Measurements from ENCODE around the gene ATP1A1.

Gene ATP1A1

GRCh38 chr1:116382321-116382720 is 9.3 kb downstream of the ATP1A1 start:
- Histone ChIP-seq H3K9ac (ENCODE audit: low read length) (no peak overlapping the region), H3K4me1 (ENCODE audit: insufficient read depth, low read length, severe bottlenecking) (peaks cover 12% of the 10 kb centered on the region), H3K79me2 (ENCODE audit: insufficient read depth, low read length) (peaks cover 41% of the 10 kb centered on the region), H3K27me3 (ENCODE audit: insufficient read depth, low read length) (no peaks in the 10 kb centered on the region), H3K36me3 (ENCODE audit: insufficient read depth, low read length) (peaks cover 33% of the 10 kb centered on the region), H2AFZ (ENCODE audit: low read length) (no peak overlapping the region), H3F3A (ENCODE audit: insufficient read depth, low read length) (no peaks in the 10 kb centered on the region), H3K27ac (ENCODE audit: low read depth, low read length, poor library complexity, severe bottlenecking) (no peak overlapping the region), H3K4me2 (ENCODE audit: low read length) (no peak overlapping the region), H3K9me3 (ENCODE audit: low read length) (no peaks in the 10 kb centered on the region), H3K9me2 (ENCODE audit: low read depth, low read length) (no peaks in the 10 kb centered on the region), H3K4me3 (ENCODE audit: low read depth, low read length, poor library complexity, severe bottlenecking) (no peak overlapping the region), H4K20me1 (ENCODE audit: insufficient read depth, low read length) (no peaks in the 10 kb centered on the region)
- no peak for TF ChIP-seq EZH2 (IDR thresholded peaks at IDR 0.05; ENCODE audit: borderline replicate concordance, low read length)
- TF ChIP-seq CTCF (IDR thresholded peaks at IDR 0.05; ENCODE audit: low read length) = no peak

- Histone ChIP-seq H3K9ac (ENCODE audit: low read length) (no peak overlapping the region), H3K79me2 (ENCODE audit: insufficient read depth, low read length) (peaks cover 41% of the 10 kb centered on the region), H3K4me1 (ENCODE audit: insufficient read depth, low read length, severe bottlenecking) (peaks cover 5% of the 10 kb centered on the region), H3K9me3 (ENCODE audit: low read length) (no peaks in the 10 kb centered on the region), H3K9me2 (ENCODE audit: low read depth, low read length) (no peaks in the 10 kb centered on the region), H3F3A (ENCODE audit: insufficient read depth, low read length) (no peaks in the 10 kb centered on the region), H4K20me1 (ENCODE audit: insufficient read depth, low read length) (no peaks in the 10 kb centered on the region), H3K4me2 (ENCODE audit: low read length) (no peak overlapping the region), H3K27me3 (ENCODE audit: insufficient read depth, low read length) (no peaks in the 10 kb centered on the region), H3K36me3 (ENCODE audit: insufficient read depth, low read length) (peaks cover 40% of the 10 kb centered on the region), H3K4me3 (ENCODE audit: low read depth, low read length, poor library complexity, severe bottlenecking) (no peak overlapping the region), H2AFZ (ENCODE audit: low read length) (no peak overlapping the region), H3K27ac (ENCODE audit: low read depth, low read length, poor library complexity, severe bottlenecking) (no peak overlapping the region)
- TF ChIP-seq CTCF (IDR thresholded peaks at IDR 0.05; ENCODE audit: low read length) (no peak), EZH2 (IDR thresholded peaks at IDR 0.05; ENCODE audit: borderline replicate concordance, low read length) (no peak)
Measured at GRCh38 chr1:116382857-116383483, 9.9 kb downstream of the ATP1A1 start.

- no peaks in the 10 kb centered on the region for H3K27me3 ChIP-seq (ENCODE audit: insufficient read depth, low read length)
- H2AFZ ChIP-seq (ENCODE audit: low read length) = no peak overlapping the region
- no peaks in the 10 kb centered on the region for H4K20me1 ChIP-seq (ENCODE audit: insufficient read depth, low read length)
- H3K4me2 ChIP-seq (ENCODE audit: low read length) = no peak overlapping the region
- no peak overlapping the region for H3K9ac ChIP-seq (ENCODE audit: low read length)
- no peaks in the 10 kb centered on the region for H3K9me2 ChIP-seq (ENCODE audit: low read depth, low read length)
- H3K4me3 ChIP-seq (ENCODE audit: low read depth, low read length, poor library complexity, severe bottlenecking) = no peak overlapping the region
- peaks cover 12% of the 10 kb centered on the region for H3K79me2 ChIP-seq (ENCODE audit: insufficient read depth, low read length)
- no peak for TF ChIP-seq CTCF (IDR thresholded peaks at IDR 0.05; ENCODE audit: low read length)
- TF ChIP-seq EZH2 (IDR thresholded peaks at IDR 0.05; ENCODE audit: borderline replicate concordance, low read length) = no peak
- no peak overlapping the region for H3K27ac ChIP-seq (ENCODE audit: low read depth, low read length, poor library complexity, severe bottlenecking)
- H3K36me3 ChIP-seq (ENCODE audit: insufficient read depth, low read length) = peaks cover 70% of the 10 kb centered on the region
- no peaks in the 10 kb centered on the region for H3F3A ChIP-seq (ENCODE audit: insufficient read depth, low read length)
- no peaks in the 10 kb centered on the region for H3K9me3 ChIP-seq (ENCODE audit: low read length)
- no peaks in the 10 kb centered on the region for H3K4me1 ChIP-seq (ENCODE audit: insufficient read depth, low read length, severe bottlenecking)
Measured at GRCh38 chr1:116386042-116386441, 13.0 kb downstream of the ATP1A1 start.
